Measurements from ENCODE around the gene PPFIA4. TPM values are rescaled to one million over a fixed set of nuclear protein-coding genes. Genes with fewer than 3 reads are reported as not detected.

PPFIA4 gene
- total and polyA plus RNA-seq, 8 donors, result 0.29 to 2.2 (median 0.89) TPM; not detected in 1

DNA sequence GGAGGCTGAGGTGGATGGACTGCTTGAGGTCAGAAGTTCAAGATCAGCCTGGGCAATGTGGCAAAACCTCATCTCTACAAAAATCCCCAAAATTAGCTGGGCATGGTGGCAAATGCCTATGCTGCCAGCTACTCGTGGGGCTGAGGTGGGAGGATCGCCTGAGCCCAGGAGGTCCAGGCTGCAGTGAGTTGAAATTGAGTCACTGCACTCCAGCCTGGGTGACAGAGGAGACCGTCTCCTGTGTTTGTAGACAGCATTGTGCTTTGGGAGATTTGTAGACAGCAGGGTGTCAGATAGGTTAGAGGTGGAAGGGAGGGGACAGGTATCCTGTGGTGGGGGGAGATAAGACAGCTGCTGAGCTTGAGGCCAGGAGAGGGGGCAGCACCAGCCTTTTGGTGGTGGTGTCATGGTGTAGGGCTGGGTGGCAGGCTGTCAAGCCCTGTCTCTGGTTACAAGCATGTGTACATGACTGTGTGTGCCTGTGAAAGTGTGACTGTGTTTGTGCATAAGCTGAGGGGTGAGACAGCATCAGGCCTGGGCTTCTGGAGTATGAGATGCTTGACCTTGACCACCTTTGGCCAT lies 15.2 kb downstream of the PPFIA4 start:
- Histone ChIP-seq H3K27ac (no peak overlapping the region), H3K4me1 (peaks cover 0 to 32% (median 11%) of the 10 kb centered on the region in 4 donors), H3K9me3 (no peaks in the 10 kb centered on the region), H3K27me3 (peaks cover 0 to 24% (median 0%) of the 10 kb centered on the region in 3 donors), H3K36me3 (no peaks in the 10 kb centered on the region), H3K4me3 (no peak overlapping the region)
- no peak for DNase-seq
- WGBS, 5 donors, result 55 to 96% (median 74%) methylated on average over 3 of the region's 3 CpGs
- no peak for TF ChIP-seq EP300 (IDR thresholded peaks at IDR 0.05)
- TF ChIP-seq POLR2A (IDR thresholded peaks at IDR 0.05), result no peak
- no peak for TF ChIP-seq POLR2AphosphoS5 (IDR thresholded peaks at IDR 0.05)
- TF ChIP-seq, protein P1, sequence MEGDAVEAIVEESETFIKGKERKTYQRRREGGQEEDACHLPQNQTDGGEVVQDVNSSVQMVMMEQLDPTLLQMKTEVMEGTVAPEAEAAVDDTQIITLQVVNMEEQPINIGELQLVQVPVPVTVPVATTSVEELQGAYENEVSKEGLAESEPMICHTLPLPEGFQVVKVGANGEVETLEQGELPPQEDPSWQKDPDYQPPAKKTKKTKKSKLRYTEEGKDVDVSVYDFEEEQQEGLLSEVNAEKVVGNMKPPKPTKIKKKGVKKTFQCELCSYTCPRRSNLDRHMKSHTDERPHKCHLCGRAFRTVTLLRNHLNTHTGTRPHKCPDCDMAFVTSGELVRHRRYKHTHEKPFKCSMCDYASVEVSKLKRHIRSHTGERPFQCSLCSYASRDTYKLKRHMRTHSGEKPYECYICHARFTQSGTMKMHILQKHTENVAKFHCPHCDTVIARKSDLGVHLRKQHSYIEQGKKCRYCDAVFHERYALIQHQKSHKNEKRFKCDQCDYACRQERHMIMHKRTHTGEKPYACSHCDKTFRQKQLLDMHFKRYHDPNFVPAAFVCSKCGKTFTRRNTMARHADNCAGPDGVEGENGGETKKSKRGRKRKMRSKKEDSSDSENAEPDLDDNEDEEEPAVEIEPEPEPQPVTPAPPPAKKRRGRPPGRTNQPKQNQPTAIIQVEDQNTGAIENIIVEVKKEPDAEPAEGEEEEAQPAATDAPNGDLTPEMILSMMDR (IDR thresholded peaks at IDR 0.05), result no peak
- intact Hi-C loops (cut with DNase I; ENCODE audit: low total_unique reads), result loop anchor here (2.0 kb wide), 1 partner anchor 177 kb away; no protein-coding TSS in a partner anchor

DNA sequence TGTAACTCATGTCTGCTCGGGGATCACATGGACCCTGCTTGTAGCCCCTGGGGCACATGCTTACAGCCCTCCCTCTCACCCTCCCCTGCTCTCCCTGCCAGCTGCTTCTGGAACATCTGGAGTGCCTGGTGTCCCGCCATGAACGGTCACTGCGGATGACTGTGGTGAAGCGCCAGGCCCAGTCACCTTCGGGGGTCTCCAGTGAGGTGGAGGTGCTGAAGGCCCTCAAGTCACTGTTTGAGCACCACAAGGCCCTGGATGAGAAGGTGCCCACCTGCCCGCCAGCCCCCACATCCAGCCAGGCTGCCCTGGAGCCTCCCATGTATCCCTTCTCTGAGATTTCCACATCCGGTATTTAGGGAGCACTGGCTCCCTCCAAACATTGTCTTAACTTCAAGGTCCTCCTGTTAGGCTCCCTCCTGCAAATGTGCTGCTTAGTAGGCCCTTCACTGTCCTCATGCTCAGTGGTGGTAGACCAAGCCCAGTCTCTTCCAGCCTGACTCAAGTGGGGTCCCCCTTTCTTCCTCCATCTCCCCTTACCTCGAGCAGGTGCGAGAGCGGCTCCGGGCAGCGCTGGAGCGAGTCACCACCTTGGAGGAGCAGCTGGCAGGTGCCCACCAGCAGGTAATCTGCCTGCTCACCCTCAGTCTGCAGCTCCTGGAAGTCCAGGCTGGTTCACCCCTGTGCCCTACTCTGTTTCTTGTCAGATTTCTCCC lies 17.7 kb downstream of the PPFIA4 start:
- WGBS, 5 donors, result 93 to 95% (median 93%) methylated on average over 10 to 14 of the region's 14 CpGs
- Histone ChIP-seq H3K4me3 (no peak overlapping the region), H3K4me1 (peaks cover 0 to 10% (median 4%) of the 10 kb centered on the region in 4 donors), H3K36me3 (no peaks in the 10 kb centered on the region), H3K27me3 (peaks cover 0 to 17% (median 4%) of the 10 kb centered on the region in 3 donors), H3K9me3 (no peaks in the 10 kb centered on the region), H3K27ac (no peak overlapping the region)
- TF ChIP-seq POLR2A (IDR thresholded peaks at IDR 0.05) (no peak), POLR2AphosphoS5 (IDR thresholded peaks at IDR 0.05) (no peak), EP300 (IDR thresholded peaks at IDR 0.05) (no peak)
- TF ChIP-seq, protein P1 (IDR thresholded peaks at IDR 0.05), result no peak
- intact Hi-C loops (cut with DNase I; ENCODE audit: low total_unique reads), result no loop called here
- DNase-seq, result no peak

DNA sequence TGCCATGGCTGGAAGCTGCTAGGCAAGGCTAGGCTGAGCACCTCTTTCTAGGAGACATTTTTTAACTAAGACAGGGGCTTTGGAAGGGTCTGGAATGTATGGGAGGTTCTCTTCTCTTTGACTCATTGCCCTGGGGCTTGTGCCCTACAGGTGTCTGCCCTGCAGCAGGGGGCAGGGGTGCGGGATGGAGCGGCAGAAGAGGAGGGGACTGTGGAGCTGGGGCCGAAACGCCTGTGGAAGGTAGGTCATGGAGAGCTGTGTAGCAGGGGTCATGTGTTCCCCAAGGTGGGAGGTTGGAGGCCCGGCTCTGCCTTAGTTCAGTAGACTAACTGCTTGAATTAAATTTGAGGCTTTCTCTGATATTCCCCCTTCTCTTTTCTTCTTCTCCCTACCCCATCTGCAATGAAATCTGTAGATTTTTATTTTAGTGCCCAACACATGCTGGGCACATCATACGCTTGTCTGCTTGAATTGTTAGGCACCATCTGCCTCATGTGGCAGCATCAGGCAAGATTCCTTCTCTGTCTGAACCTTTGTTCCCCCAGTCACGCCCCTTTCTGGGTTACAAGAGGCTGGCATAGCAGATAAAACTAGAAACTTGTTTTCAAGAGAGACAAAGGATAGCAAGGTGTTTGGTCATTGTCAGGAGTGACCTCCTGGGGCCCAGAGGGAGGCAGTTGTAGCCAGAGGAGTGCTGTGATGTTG lies 18.4 kb downstream of the PPFIA4 start:
- no peak for DNase-seq
- peaks cover 0 to 6% (median 2%) of the 10 kb centered on the region in 4 donors for H3K4me1 ChIP-seq
- WGBS, 5 donors, result 83 to 86% (median 85%) methylated on average over 7 of the region's 7 CpGs
- no peaks in the 10 kb centered on the region for H3K36me3 ChIP-seq
- intact Hi-C loops (cut with DNase I; ENCODE audit: low total_unique reads), result no loop called here
- no peak for TF ChIP-seq POLR2AphosphoS5 (IDR thresholded peaks at IDR 0.05)
- no peak for TF ChIP-seq EP300 (IDR thresholded peaks at IDR 0.05)
- TF ChIP-seq POLR2A (IDR thresholded peaks at IDR 0.05), result no peak
- no peak overlapping the region for H3K27ac ChIP-seq
- peaks cover 0 to 23% (median 4%) of the 10 kb centered on the region in 3 donors for H3K27me3 ChIP-seq
- H3K4me3 ChIP-seq, result no peak overlapping the region
- no peaks in the 10 kb centered on the region for H3K9me3 ChIP-seq

DNA sequence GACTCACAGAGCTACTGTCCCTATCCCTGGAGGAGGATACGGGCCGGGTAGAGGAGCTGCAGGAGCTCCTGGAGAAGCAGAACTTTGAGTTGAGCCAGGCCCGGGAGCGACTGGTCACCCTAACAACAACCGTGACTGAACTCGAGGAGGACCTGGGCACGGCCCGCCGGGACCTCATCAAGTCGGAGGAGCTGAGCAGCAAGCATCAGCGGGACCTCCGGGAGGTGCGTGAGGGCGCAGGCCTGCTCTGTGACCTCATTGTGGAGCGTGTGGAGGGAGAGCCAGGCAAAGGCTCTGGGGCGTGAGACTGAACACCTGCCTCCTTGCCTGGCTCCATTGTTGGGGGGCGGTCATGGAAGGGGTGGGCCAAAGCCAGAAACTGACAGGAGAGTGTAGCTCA lies 19.0 kb downstream of the PPFIA4 start:
- Histone ChIP-seq H3K9me3 (no peaks in the 10 kb centered on the region), H3K27me3 (peaks cover 0 to 25% (median 4%) of the 10 kb centered on the region in 3 donors), H3K36me3 (no peaks in the 10 kb centered on the region), H3K4me1 (peaks cover 0 to 6% (median 2%) of the 10 kb centered on the region in 4 donors), H3K4me3 (no peak overlapping the region), H3K27ac (no peak overlapping the region)
- TF ChIP-seq, protein P1 (IDR thresholded peaks at IDR 0.05), result no peak
- TF ChIP-seq EP300 (IDR thresholded peaks at IDR 0.05) (no peak), POLR2AphosphoS5 (IDR thresholded peaks at IDR 0.05) (no peak), POLR2A (IDR thresholded peaks at IDR 0.05) (no peak)
- 86 to 92% (median 92%) methylated on average over 17 of the region's 17 CpGs for WGBS, 5 donors
- no peak for DNase-seq
- intact Hi-C loops (cut with DNase I; ENCODE audit: low total_unique reads), result no loop called here
